ENCODE data around the gene HSP90AB1.

HSP90AB1 gene

GRCh38 chr6:44255871-44256774, 9.2 kb downstream of the HSP90AB1 start:
- no peak for DNase-seq

DNA sequence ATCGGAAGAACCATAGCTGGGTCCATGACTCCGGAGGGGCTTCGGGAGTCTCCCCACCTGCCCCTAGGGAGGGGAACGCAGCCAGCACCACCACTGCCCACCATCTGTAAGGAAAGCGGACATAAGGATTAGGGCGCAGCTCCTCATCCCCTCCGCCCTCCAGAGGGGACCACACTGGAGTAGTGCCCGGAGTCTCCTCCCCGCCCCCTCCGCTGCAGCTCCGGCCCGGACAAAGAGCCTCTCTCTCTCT, 9.8 kb downstream of the HSP90AB1 start:
- DNase-seq: no peak

DNA sequence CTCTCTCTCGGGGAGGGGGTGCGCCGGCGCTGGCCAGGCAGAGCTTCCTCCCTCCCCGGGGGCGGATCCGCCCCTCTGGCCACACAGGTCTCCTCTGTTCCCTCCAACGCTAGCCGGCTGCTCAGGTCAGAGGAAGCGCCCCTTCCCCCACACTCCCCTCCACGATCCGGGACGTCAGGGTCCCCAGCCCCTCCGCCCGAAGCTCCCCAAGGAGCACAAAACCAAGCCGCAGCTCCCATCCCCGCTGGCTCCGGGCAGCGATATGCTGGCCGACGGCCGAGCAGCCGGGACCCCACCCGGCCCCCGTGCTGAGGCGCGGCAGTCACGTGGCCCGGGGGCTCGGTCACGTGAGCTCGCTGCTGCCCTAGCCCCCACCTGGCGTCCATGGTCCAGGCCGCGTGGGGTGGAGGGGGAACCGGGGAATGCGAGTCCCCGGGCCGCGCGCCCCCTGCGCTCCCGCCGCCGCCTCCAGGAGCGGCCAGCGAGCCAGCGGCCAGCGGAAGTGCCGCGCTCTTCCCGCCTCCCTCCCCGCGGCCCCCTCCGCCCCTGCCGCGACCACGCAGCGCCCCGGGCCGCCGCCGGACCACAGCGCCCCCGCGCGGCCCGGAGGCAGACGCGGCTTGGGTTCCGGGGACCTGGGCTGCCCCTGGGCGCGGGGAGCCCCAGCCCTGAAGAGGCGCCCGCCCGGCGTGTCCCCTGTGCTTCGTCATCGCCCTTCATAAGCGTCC, 10.3 kb downstream of the HSP90AB1 start, which contains the start of gene SLC35B2:
SLC35B2 (minus strand) TSS at position 504 of the 728 bp plus-strand sequence; CDS start at position 386, 118 bp downstream.
- DNase-seq: peak; percentile 82

- DNase-seq: no peak
Observed at GRCh38 chr6:44257753-44258324, 10.9 kb downstream of the HSP90AB1 start.

DNA sequence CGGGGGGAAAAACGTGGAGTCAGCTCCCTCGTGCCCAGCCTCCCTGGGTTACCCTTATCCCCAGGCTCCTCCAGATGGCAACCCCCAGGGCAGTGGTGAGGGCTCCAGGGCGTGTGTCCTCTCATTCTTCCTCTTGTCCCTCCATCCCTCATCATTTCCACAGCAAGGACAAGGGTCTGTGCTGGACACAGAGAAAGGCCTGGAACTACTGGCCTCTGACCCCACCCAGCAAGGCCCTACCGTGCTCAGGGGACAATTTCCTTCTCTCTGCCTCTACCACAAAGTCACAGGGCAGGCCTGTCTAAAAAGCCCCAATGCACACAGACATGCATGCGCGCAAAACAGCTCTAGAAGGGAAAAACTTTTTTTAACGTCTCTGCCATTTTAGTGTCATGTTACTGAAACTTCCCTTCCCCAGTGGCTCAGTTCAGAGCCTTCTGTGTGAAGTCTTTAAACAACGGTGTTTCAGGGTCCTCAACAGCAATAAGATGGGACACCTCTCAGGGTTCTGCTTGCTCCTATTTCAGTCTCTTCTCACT, 11.5 kb downstream of the HSP90AB1 start:
- DNase-seq: no peak

DNA sequence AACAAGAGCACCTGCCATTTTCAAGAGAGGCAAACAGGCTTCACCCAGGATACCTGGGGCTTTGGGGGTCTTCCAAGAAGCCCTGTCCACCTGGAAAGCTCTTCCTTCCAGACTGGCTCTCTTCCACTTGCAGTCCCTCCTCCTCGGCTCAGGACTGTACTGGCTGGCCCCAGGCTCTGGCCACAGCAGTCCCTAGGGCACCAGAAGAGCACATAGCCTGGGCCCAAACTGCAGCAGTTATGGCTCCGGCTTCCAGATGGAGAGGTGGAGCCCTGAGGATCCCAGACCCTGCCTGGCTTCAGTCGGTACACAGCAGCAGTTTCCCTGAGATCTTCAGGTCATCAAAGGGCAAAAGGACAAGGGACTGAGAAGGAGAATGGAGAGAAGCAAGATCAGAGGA, 12.0 kb downstream of the HSP90AB1 start:
- DNase-seq: no peak

GRCh38 chr6:44260011-44260410, 13.1 kb downstream of the HSP90AB1 start:
- DNase-seq: no peak

DNA sequence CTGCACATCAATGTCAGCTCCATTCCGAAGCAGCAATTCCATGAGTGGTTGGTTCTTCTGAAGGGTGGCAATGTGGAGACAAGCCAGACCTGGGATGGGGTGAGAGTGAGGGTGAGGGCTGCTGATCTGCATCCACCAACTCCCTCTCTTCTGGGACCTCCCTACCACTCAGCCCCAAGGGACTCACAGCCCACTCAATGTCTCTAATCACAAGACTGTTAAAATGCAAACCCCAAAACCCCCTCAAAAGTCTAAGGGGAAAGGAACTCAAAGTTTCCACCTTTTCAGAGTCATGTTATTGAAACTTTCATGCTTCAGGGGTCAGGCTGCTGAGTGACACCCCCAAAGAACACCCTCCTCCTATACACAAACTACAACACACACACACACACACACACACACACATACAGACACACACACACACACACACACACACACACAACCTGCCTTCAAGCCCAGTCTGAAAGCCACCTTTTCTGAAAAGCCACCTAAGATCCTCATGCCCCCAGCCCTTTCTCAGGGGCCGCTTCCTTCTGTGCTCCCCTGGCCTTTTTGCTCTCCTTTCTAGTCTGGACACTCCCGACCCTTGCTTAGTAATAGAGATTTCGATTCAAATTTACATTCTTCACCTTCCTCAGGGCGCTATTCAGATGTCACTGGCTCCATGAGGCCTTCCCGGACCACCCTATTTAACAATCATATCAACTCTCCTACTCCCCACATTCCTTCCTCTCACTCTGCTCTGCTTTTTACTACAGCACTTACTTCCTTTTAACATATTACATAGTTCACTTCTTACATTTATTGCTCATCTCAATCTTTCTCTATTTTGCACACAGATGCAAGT, 13.8 kb downstream of the HSP90AB1 start:
- no peak for DNase-seq

GRCh38 chr6:44261581-44261980, 14.7 kb downstream of the HSP90AB1 start:
- no peak for DNase-seq

GRCh38 chr6:44262467-44263353, 15.8 kb downstream of the HSP90AB1 start:
- no peak for DNase-seq

DNA sequence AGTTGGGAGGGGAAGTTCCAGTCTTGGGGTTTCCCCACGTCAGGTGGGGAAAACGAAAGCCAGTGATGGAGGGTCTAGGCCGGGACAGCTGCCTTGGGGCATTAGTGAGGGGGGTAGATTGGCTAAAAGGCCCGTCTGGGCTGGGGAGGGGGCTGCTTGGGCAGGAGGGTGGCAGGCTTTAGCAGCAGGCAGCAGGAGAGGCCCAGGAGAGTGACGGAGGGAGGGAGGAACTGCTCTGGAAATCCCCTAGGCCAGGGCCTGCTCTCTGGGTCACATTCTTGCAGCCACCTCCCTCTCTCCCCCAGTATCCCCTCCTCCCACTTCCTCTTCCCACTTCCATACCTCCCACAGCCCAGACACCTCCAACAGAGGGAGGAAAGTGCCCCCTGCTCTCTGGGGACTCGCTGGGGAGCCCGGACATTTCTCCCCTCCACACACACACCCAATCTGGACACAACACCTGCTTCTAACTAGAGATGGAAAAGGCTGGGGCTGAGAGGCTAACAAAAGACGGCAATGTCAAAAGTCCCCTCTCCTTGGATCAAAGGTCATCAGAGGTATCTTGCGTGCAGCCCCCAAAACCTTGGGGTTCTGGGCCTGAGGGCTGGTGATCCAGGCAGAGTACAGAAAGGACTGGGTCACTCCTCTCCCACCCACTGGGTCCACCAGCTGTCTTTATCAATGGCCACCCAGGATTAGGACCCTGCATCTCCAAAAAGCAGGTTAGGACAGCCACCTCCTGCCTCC, 16.6 kb downstream of the HSP90AB1 start:
- DNase-seq: no peak

DNA sequence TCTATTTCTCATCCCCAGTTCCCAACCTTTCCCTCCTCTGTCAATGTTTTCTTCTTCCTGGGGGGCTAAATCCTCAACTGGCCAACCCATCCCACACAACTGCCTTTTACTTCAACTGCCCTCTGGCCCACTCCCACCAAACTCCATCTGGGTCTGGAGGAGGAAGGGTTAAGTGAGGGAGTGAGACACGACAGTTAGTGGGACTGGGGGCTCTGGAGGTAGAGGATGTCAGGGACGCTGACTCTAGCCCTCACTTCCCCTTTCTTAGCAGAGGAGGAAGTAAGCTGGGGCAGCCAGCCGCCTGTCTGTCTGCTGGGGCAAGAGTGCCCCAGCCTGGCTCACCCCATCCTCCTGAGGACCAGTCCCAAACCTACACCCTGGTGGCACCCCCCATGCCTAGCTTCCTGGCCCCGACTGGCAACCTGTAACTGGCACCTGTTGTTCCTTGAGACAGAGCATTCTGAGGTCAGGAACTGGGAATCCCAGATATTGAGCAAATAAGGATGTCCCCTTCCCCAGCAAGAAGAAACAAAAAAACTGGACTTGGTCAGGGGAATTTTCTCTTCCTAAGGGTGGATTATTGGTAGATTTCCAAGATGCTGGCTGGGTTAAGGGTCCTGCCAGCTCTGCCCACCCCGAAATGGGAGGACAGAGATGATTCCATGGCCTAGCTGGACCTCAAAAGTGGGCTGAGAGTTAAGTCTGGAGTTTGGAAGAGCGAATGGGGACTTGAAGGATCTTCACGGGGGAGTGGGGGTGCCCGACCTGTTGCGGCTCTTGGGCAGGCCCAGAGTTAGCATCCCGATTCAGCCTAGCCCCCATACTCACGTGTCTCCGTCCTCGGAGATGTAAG, 17.5 kb downstream of the HSP90AB1 start:
- no peak for DNase-seq

GRCh38 chr6:44265007-44265721, 18.3 kb downstream of the HSP90AB1 start, which contains the start of gene NFKBIE:
Gene NFKBIE (minus strand): TSS chr6:44265551. CDS start chr6:44265346, 205 bp downstream.
- peak; percentile 93 for DNase-seq

DNA sequence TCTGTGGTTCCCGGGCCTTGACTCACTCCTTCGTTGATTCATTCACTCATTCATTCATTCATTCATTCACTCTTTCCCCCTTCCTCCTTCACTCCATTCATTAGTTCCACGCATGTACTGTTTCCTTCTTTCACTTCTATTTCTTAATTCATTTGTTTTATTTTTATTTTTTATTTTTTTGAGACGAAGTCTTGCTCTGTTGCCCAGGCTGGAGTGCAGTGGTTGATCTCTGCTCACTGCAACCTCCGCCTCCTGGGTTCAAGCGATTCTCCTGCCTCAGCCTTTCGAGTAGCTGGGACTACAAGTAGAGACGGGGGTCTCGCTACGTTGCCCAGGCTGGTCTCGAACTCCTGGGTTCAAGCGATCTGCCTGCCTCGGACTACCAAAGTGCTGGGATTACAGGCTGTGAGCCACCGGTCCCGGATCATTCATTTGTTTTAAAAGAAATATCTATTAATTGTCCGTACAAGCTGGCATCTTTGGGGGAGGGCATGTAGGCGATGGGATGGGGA, 18.9 kb downstream of the HSP90AB1 start:
- DNase-seq: no peak

DNA sequence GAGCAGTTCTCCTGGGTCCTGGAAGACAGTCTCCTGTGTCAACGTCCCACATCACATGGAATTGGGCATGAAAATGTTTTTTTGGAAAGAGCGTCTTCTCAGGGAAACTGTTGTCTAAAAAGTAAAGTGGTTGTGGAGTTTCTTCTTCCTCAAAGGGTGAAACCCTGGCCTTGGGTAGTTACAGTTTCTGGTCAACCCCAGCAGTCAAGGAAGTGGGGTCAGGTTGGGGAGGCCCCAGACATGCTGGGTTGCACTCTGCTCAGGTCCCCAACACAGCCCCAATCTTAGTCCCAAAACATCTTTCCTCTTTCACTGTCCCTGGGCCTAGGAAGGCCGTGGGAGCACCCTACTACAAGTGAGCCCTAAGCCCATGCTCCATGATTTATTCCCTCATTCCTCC, 19.4 kb downstream of the HSP90AB1 start:
- DNase-seq: no peak

DNA sequence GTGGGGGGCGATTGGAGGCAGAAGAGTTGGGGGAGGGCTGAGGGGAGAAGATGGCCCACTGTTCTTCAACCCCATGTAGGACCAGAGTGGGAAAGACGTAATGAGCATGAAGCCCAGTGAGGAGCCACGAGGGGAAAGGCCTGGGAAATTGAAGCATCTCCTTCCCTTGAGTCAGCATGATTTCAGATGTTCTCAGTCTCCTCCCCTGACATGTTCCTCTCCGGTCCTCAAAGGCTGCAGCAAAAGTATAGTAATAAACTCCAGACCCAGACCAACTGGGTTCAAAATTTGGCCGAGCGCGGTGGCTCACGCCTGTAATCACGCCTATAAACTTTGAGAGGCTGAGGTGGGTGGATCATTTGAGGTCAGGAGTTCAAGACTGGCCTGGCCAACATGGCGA, 20.4 kb downstream of the HSP90AB1 start:
- DNase-seq: no peak

GRCh38 chr6:44268095-44268628, 21.3 kb downstream of the HSP90AB1 start:
- peak; percentile 40 for DNase-seq

- no peak for DNase-seq
Observed at GRCh38 chr6:44269178-44269920, 22.4 kb downstream of the HSP90AB1 start.
